Bronchial epithelial cell (primary cell): ENCODE data around the gene TAS1R2. TPM values are rescaled to one million over a fixed set of nuclear protein-coding genes. Genes with fewer than 3 reads are reported as not detected.
A peak's percentile ranks its signal among the peaks of the same experiment; 100 is the strongest.

ENCODE experiments used
- DNase-seq: peaks from one replicate; pipeline ENCODE4 v3.0.0-alpha.2; 2010; ENCODE audit warnings: low read depth
- FAIRE-seq: peaks from 2 replicates; lab custom pipeline; 2011; peaks lifted over from hg19 to GRCh38; lab: Jason Lieb, UNC
- H3K27me3 ChIP-seq: 2 replicates; pipeline ENCODE4 v1.5.1; 2011; ENCODE audit warnings: low read length; ENCODE audit not compliant: control insufficient read depth, insufficient read depth
- H3K36me3 ChIP-seq: 2 replicates; pipeline ENCODE4 v1.5.1; 2011; ENCODE audit warnings: low read length; ENCODE audit not compliant: control insufficient read depth, insufficient read depth
- H3K4me3 ChIP-seq: 2 replicates; pipeline ENCODE4 v1.5.1; 2011; ENCODE audit warnings: mild to moderate bottlenecking, low read depth, low read length, control low read depth
- total RNA-seq: library from RNA; depleted of rRNA; stranded (reverse); fragments of >200 nt; gene quantifications from 2 replicates; pipeline ENCODE4 v1.2.1, GENCODE V29; 2014
- TF ChIP-seq, protein P1 (sequence below): IDR thresholded peaks from 2 replicates; pipeline ENCODE4 v1.5.1; 2011; ENCODE audit warnings: mild to moderate bottlenecking, moderate library complexity, low read length, control low read depth, inconsistent platforms; ENCODE audit not compliant: insufficient read depth, severe bottlenecking

The TAS1R2 gene
- total RNA-seq, 1 donor from 2014 or later = not detected

DNA sequence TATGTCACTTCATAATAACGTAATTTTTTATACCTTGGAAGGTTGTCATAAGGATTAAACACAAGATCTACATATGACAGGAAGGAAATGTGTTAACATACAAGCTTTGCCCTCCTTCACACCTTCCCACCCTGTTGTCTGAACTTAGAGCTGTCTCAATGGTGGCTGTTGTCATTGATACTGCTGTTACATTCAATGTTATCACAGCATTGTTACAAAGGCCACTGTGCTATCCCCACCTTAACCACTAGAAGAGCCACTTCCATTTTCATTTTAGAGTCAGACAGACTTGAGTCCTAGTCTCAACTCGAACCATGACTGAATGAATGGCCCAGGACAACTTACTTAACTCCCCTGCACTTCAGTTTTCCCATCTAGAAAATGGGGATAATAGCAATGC lies 31.2 kb downstream of the TAS1R2 start:
- no peaks in the 10 kb centered on the region for H3K36me3 ChIP-seq
- DNase-seq = no peak
- no peak overlapping the region for H3K4me3 ChIP-seq
- H3K27me3 ChIP-seq = peaks cover 1% of the 10 kb centered on the region
- TF ChIP-seq, protein P1, sequence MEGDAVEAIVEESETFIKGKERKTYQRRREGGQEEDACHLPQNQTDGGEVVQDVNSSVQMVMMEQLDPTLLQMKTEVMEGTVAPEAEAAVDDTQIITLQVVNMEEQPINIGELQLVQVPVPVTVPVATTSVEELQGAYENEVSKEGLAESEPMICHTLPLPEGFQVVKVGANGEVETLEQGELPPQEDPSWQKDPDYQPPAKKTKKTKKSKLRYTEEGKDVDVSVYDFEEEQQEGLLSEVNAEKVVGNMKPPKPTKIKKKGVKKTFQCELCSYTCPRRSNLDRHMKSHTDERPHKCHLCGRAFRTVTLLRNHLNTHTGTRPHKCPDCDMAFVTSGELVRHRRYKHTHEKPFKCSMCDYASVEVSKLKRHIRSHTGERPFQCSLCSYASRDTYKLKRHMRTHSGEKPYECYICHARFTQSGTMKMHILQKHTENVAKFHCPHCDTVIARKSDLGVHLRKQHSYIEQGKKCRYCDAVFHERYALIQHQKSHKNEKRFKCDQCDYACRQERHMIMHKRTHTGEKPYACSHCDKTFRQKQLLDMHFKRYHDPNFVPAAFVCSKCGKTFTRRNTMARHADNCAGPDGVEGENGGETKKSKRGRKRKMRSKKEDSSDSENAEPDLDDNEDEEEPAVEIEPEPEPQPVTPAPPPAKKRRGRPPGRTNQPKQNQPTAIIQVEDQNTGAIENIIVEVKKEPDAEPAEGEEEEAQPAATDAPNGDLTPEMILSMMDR = no peak
- FAIRE-seq = no peak

DNA sequence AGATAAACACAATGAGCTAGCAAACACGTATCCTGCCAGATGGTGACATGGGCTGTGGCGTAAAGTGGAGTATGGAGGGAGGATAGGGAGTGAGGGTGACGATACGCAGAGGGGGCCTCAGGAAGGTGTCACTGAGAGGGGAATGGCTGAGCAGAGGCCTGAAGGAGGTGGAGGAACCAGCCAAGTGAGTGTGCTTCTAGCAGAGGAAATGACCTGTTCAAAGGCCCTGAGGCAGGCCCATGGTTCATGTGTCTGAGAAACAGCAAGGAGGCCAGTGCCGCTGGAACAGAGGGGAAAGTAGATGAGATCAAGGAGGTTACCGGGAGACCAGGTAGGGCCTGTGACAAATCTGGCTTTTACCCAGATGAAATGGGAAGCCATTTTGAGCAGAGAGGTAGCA lies 36.0 kb downstream of the TAS1R2 start:
- H3K27me3 ChIP-seq = peaks cover 6% of the 10 kb centered on the region
- no peak for FAIRE-seq
- TF ChIP-seq, protein P1 = no peak

DNA sequence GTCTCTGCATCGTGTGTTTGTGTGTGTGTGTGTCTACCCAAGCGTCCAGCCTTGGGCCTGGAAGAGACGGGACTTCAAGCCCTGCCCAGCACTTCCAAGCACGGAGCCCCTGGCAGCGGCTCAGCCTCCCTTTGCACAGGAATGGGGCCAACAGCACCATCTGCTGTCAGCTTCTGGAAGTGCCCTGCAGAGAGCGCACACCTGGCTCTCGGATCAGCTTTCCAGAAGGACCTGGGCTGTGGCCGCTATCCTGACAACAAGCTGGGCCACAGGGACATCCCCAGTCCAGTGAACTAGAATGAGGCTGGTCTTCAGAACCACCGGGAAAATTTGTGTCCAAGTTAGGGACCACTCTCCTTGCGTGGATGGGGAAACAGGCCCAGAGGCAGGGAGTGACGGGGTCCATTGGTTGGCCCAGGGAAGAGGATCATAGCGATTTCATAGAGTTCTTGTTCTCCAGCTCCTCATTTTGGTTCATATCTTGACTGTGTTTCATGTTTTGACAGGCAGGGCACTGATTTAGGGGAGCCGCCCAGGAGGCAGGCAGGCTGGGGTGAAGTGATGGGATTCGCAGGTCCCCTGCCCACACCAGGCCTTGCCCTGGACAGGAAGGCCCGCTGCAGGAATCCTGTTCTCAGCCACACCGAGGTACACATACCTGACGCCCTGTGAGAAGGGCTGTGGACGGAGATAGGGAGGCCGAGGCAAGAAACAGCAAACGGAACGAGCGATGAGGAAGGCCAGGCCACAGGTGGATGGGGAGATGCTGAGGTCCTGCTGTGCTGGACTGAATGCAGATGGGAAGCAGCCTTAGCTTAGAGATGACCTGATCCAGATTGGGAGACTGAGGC lies 38.4 kb downstream of the TAS1R2 start:
- TF ChIP-seq, protein P1 = peak; percentile 98
- Histone ChIP-seq H3K36me3 (no peaks in the 10 kb centered on the region), H3K4me3 (no peak overlapping the region), H3K27me3 (peaks cover 8% of the 10 kb centered on the region)
- DNase-seq (peak; percentile 40), FAIRE-seq (peak; percentile 72)

More for the DNA sequence above, 36.0 kb downstream of the TAS1R2 start:
- Histone ChIP-seq H3K4me3 (no peak overlapping the region), H3K36me3 (no peaks in the 10 kb centered on the region)
- DNase-seq = no peak

DNA sequence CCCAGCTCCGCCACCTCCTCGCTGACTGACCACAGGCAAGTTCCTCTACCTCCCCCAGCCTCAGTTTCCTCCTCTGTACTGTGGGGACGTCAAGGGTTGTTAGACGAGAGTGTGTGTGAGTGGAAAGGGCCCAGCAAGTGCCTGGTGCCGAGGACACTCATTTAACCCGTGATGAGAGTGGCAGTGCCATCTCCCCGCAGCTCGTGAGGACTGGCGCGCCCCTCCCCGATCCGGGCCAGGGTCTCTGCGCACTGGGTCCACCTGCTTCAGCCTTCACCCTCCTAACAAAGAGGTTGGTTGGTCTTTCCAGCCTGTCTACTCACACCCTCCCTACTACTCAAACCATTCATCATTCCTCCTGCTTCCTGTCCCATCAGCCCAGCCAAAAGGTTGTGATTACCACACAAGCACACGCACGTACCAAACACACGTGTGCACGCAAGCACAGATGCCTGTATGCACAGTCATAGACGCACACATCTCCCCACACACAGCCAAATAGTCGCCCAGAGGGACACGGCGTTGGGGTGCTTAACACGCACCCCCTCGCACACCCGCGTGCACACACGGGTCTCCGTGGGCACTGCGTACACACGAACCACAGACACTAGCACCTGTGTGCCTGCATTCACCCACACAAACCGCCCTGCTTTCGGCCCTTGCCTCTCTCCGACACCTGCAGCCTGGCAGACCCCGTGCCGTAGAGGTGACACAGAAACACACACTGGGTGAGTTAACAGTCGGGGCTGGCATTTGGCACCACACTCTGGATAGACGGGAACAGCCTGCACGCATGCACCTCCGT lies 39.3 kb downstream of the TAS1R2 start:
- H3K36me3 ChIP-seq = no peaks in the 10 kb centered on the region
- FAIRE-seq (no peak), DNase-seq (peak; percentile 4)
- no peak overlapping the region for H3K4me3 ChIP-seq
- peaks cover 8% of the 10 kb centered on the region for H3K27me3 ChIP-seq
- TF ChIP-seq, protein P1 = no peak

DNA sequence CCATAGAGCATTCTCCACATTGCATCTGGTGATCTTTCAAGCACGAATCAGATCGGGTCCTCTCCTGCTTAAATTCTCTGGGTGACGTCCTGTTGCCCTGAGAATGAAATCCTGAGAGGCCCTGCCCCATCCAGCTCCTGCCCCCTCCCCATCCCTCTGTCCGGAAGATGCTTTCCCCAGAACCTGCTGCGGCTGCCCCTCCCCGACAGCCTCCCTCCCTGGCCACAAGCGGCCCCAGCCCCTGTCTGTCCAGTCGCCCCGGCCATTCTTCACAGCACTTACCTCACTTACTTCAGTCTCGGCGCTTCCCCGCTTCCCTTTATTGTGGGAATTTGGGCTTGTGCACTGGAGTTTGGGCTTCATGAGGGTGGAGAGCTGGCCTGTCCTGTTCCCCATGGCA lies 40.3 kb downstream of the TAS1R2 start:
- Histone ChIP-seq H3K4me3 (no peak overlapping the region), H3K27me3 (peaks cover 11% of the 10 kb centered on the region), H3K36me3 (no peaks in the 10 kb centered on the region)
- TF ChIP-seq, protein P1 = no peak
- FAIRE-seq (no peak), DNase-seq (no peak)
